HepG2 (cell line): ENCODE results near the gene SEMA3F. TPM values are rescaled to one million over a fixed set of nuclear protein-coding genes. Genes with fewer than 3 reads are reported as not detected.

Source experiments
- AGO1 ChIP-seq: fragments of 200-400 bp; formaldehyde crosslinking; IDR thresholded peaks from 2 replicates; pipeline ENCODE4 v1.6.1; 2017; ENCODE audit warnings: mild to moderate bottlenecking, low read depth, low read length, moderate library complexity; ENCODE audit not compliant: poor library complexity, severe bottlenecking
- ATF2 ChIP-seq: sonication (generic); formaldehyde crosslinking; IDR thresholded peaks from 2 replicates; pipeline ENCODE4 v1.4.0; 2020; ENCODE audit warnings: missing genetic modification reagents
- DMAP1 ChIP-seq: IDR thresholded peaks from 2 replicates; pipeline ENCODE4 v1.6.1; 2016
- FOXP1 ChIP-seq, 2 experiments: fragments of 450-650 bp in 1 of 2; IDR thresholded peaks; 2 replicates each; pipeline ENCODE4 v1.6.1; 2017 to 2018; ENCODE audit warnings: antibody characterized with exemption in 1 of 2
- HMGXB3 ChIP-seq: sonication (generic); formaldehyde crosslinking; IDR thresholded peaks from 2 replicates; pipeline ENCODE4 v1.4.0; 2020; ENCODE audit warnings: missing genetic modification reagents, borderline replicate concordance
- IRF2 ChIP-seq: IDR thresholded peaks from 2 replicates; pipeline ENCODE4 v1.6.1; 2018; ENCODE audit warnings: missing genetic modification reagents, missing compliant biosample characterization
- MEF2D ChIP-seq: sonication (generic); formaldehyde crosslinking; IDR thresholded peaks from 2 replicates; pipeline ENCODE4 v1.5.1; 2020; ENCODE audit warnings: mild to moderate bottlenecking, missing genetic modification reagents
- MXI1 ChIP-seq: IDR thresholded peaks from 3 replicates; pipeline ENCODE4 v1.6.1; 2012; ENCODE audit warnings: low read depth, low read length, inconsistent platforms, borderline replicate concordance
- NBN ChIP-seq: fragments of 450-650 bp; conservative IDR thresholded peaks from 2 replicates; pipeline ENCODE4 v1.6.1; 2017
- NR1H2 ChIP-seq: sonication (generic); formaldehyde crosslinking; IDR thresholded peaks from 2 replicates; pipeline ENCODE4 v1.8.1; 2022; ENCODE audit warnings: low read depth, missing genetic modification reagents, borderline replicate concordance
- RAD21 ChIP-seq: fragments of 450-650 bp; formaldehyde crosslinking; IDR thresholded peaks from 2 replicates; pipeline ENCODE4 v1.5.0; 2020; ENCODE audit warnings: mild to moderate bottlenecking
- RARA ChIP-seq: IDR thresholded peaks from 2 replicates; pipeline ENCODE4 v1.6.1; 2016; ENCODE audit warnings: missing genetic modification reagents, missing compliant biosample characterization
- RBFOX2 ChIP-seq: fragments of 200-400 bp; formaldehyde crosslinking; IDR thresholded peaks from 2 replicates; pipeline ENCODE4 v1.6.1; 2017; ENCODE audit warnings: low read depth, mild to moderate bottlenecking, low read length
- SRSF1 ChIP-seq: fragments of 200-400 bp; formaldehyde crosslinking; optimal IDR thresholded peaks from 2 replicates; pipeline ENCODE3; 2017; ENCODE audit warnings: mild to moderate bottlenecking, low read depth, low read length, moderate library complexity
- TEAD2 ChIP-seq: sonication (generic); formaldehyde crosslinking; IDR thresholded peaks from 2 replicates; pipeline ENCODE4 v1.9.0; 2021; ENCODE audit warnings: missing genetic modification reagents
- ZBTB46 ChIP-seq: sonication (generic); formaldehyde crosslinking; IDR thresholded peaks from 2 replicates; pipeline ENCODE4 v1.4.0; 2020; ENCODE audit warnings: mild to moderate bottlenecking, missing genetic modification reagents, borderline replicate concordance
- ZNF446 ChIP-seq: sonication (generic); formaldehyde crosslinking; IDR thresholded peaks from 2 replicates; pipeline ENCODE4 v1.5.0; 2020; ENCODE audit warnings: mild to moderate bottlenecking, missing genetic modification reagents
- ZNF563 ChIP-seq: sonication (generic); formaldehyde crosslinking; IDR thresholded peaks from 2 replicates; pipeline ENCODE4 v1.8.0; 2022; ENCODE audit warnings: mild to moderate bottlenecking, moderate library complexity, missing genetic modification reagents
- ZNF598 ChIP-seq: sonication (generic); formaldehyde crosslinking; IDR thresholded peaks from 2 replicates; pipeline ENCODE4 v1.5.1; 2020; ENCODE audit warnings: mild to moderate bottlenecking, missing genetic modification reagents, borderline replicate concordance
- ZNF709 ChIP-seq: sonication (generic); formaldehyde crosslinking; IDR thresholded peaks from 2 replicates; pipeline ENCODE4 v1.5.0; 2020; ENCODE audit warnings: mild to moderate bottlenecking, missing genetic modification reagents
- polyA plus RNA-seq, 8 experiments: library from polyadenylated mRNA; depleted of rRNA in 3 of 8; stranded (reverse) in 7 of 8; unstranded in 1 of 8; fragments of >200 nt; fragmentation: Illumina TruSeq in 4 of 8; extraction: Trizol in 4 of 8; gene quantifications; 2 replicates each; pipeline versions ENCODE4 v1.2.1 to v1.2.3, GENCODE V29; 2011 to 2016; ENCODE audit warnings: low read depth in 4 of 8, missing spikeins in 1 of 8, mixed read lengths in 1 of 8; ENCODE audit not compliant: insufficient read depth in 1 of 8
- total RNA-seq, 5 experiments: library from RNA; depleted of rRNA; stranded (reverse); fragments of >200 nt; fragmentation: Illumina TruSeq; extraction: Trizol; gene quantifications; 2 replicates each; pipeline ENCODE4 v1.2.3, GENCODE V29; 2016; ENCODE audit warnings: low read depth in 1 of 5

The SEMA3F gene
- total and polyA plus RNA-seq, 2 of the 13 experiments (the other 11 are each of a cell fraction or from before 2014, with no cell fraction given), result 7.6 to 17.2 TPM

- TF ChIP-seq ZBTB46 (CRISPR knock-in tag) (no peak), FOXP1 (IDR thresholded peaks at IDR 0.05) (no peak), FOXP1 (CRISPR knock-in tag; IDR thresholded peaks at IDR 0.05) (no peak), RAD21 (CRISPR knock-in tag) (peak; percentile 30), ATF2 (CRISPR knock-in tag) (peak; percentile 92), ZNF563 (peak; percentile 42; the same call in 1 of the 2 replicates), ZNF598 (CRISPR knock-in tag) (0 out of 2 replicates have a peak, but pooled peaks have one; percentile 14), RBFOX2 (peak; percentile 79), ZNF709 (no peak), ZNF446 (CRISPR knock-in tag) (no peak), DMAP1 (CRISPR knock-in tag) (peak; percentile 42; the same call in 1 of the 2 replicates), NR1H2 (CRISPR knock-in tag) (no peak), IRF2 (CRISPR knock-in tag) (peak; percentile 17; the same call in 1 of the 2 replicates), MXI1 (peak; percentile 58; the same call in 1 of the 3 replicates), TEAD2 (no peak), SRSF1 (no peak), RARA (CRISPR knock-in tag) (peak; percentile 42; the same call in 1 of the 2 replicates), NBN (no peak), MEF2D (CRISPR knock-in tag) (peak; percentile 81), AGO1 (no peak), HMGXB3 (CRISPR knock-in tag) (peak; percentile 71)
Observed at GRCh38 chr3:50201573-50202315, 46.6 kb downstream of the SEMA3F start (continued).
